K562 (cell line): ENCODE measurements around the gene CCDC175. TPM values are rescaled to one million over a fixed set of nuclear protein-coding genes. Genes with fewer than 3 reads are reported as not detected.
A peak's percentile ranks its signal among the peaks of the same experiment; 100 is the strongest.

Source experiments
- BHLHE40 ChIP-seq: IDR thresholded peaks from 2 replicates; pipeline ENCODE4 v1.6.1; 2011; ENCODE audit warnings: low read length, improper control_type of control experiment
- CBFA2T2 ChIP-seq: fragments of 450-650 bp; conservative IDR thresholded peaks from 2 replicates; pipeline ENCODE4 v1.6.1; 2017; ENCODE audit warnings: mild to moderate bottlenecking
- CTBP1 ChIP-seq: fragments of 450-650 bp; IDR thresholded peaks from 2 replicates; pipeline ENCODE4 v1.6.1; 2016; ENCODE audit warnings: borderline replicate concordance
- HDAC2 ChIP-seq: fragments of 450-650 bp; IDR thresholded peaks from 2 replicates; pipeline ENCODE4 v1.6.1; 2016; ENCODE audit warnings: mild to moderate bottlenecking
- MAZ ChIP-seq, 2 experiments: fragments of 450-650 bp in 1 of 2; sonication (generic) in 1 of 2; formaldehyde crosslinking; IDR thresholded peaks in 1 of 2; conservative IDR thresholded peaks in 1 of 2; 2 replicates each; pipeline versions ENCODE4 v1.4.0 to v1.5.0; 2020; ENCODE audit warnings: mild to moderate bottlenecking in 1 of 2, missing genetic modification reagents in 1 of 2
- SMAD2 ChIP-seq: fragments of 150-350 bp; IDR thresholded peaks from 2 replicates; pipeline ENCODE4 v1.6.1; 2014; ENCODE audit warnings: low read depth, mild to moderate bottlenecking, low read length
- ZBTB1 ChIP-seq: sonication (generic); formaldehyde crosslinking; IDR thresholded peaks from 2 replicates; pipeline ENCODE4 v1.8.1; 2023; ENCODE audit warnings: missing genetic modification reagents, low read depth, mild to moderate bottlenecking, borderline replicate concordance
- ZNF140 ChIP-seq: fragments of 250-450 bp; sonication (Bioruptor Pico); IDR thresholded peaks from 2 replicates; pipeline ENCODE4 v1.8.0; 2021; ENCODE audit warnings: moderate library complexity, mild to moderate bottlenecking, inconsistent platforms
- ZNF583 ChIP-seq: fragments of 250-450 bp; sonication (Bioruptor Pico); IDR thresholded peaks from 2 replicates; pipeline ENCODE4 v1.4.0; 2020
- polyA plus RNA-seq, 8 experiments: library from polyadenylated mRNA; depleted of rRNA in 4 of 8; stranded (reverse) in 5 of 8; unstranded in 3 of 8; fragments of >200 nt; fragmentation: Nextera tagmentation in 2 of 8; fragmentation: Illumina TruSeq in 1 of 8; extraction: Ambion mirVana in 2 of 8; extraction: Trizol in 1 of 8; gene quantifications; 2 replicates each; pipeline versions ENCODE4 v1.2.1 to v1.2.3, GENCODE V29; 2011 to 2014; ENCODE audit warnings: inconsistent platforms in 1 of 8, missing spikeins in 1 of 8
- total RNA-seq, 7 experiments: library from RNA; depleted of rRNA in 6 of 7; stranded (reverse); fragments of >200 nt in 6 of 7; fragmentation: Illumina TruSeq in 2 of 7; extraction: Trizol in 2 of 7; gene quantifications; 2 replicates each; pipeline versions ENCODE4 v1.2.1 to v1.2.3, GENCODE V29; 2011 to 2021; ENCODE audit warnings: low replicate concordance in 1 of 7
- TF ChIP-seq, protein P1 (sequence below): fragments of 450-650 bp; IDR thresholded peaks from 2 replicates; pipeline ENCODE4 v1.6.1; 2016; ENCODE audit warnings: mild to moderate bottlenecking, moderate library complexity
- TF ChIP-seq, protein P2 (sequence below): fragments of 450-650 bp; IDR thresholded peaks from 2 replicates; pipeline ENCODE4 v1.6.1; 2018; ENCODE audit not compliant: partially characterized antibody

The CCDC175 gene
- total and polyA plus RNA-seq, 9 of the 15 experiments (the other 6 are each of a cell fraction or from before 2014, with no cell fraction given), result not detected

DNA sequence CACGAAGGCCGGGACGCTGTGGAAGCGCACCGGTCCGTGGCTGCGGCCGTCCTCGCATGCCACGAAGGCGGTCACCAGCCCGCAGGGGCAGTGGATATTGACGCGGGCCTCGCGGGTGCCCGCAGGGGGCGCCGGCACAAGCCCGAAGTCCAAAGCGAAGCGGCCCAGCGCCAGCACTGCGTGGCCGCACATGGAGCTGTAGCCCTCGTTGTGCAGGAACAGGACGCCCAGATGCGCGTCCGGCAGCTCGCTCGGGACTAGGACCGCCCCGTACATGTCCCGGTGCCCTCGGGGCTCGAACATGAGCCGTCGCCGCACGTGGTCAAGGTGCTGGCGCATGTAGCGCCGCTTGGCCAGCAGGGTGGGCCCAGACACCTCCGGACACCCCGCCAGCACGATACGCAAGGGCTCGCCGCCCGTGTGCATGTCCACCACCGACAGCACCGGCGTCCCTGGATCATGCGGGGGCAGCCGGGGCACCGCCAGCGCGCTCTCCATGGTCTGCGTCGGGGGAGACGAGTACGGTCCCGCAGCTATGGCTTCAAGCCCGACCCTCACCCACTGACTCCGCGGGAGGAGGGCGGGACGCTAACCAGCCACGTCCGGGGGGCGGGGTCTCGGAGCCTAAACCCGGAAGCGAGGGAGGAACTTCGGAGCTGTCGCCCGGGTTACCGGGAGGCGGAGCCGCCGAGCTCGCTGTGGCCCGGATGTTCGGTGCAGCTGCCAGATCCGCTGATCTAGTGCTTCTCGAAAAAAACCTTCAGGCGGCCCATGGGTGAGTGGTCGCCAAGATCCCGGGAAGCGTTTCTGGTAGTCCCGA, 92.6 kb downstream of the CCDC175 start, which contains the start of the genes JKAMP and L3HYPDH (continued):
- TF ChIP-seq SMAD2 (no peak), MAZ (CRISPR knock-in tag; conservative IDR thresholded peaks at IDR 0.05 in 1 of 2, IDR thresholded peaks at IDR 0.05 in 1 of 2) (peak in 1 of 2 experiments; percentile 71; a peak in 2 of 4 replicates), ZNF583 (CRISPR knock-in tag) (no peak), ZNF140 (CRISPR knock-in tag) (no peak), CTBP1 (peak; percentile 48; the same call in 1 of the 2 replicates), CBFA2T2 (no peak), HDAC2 (peak; percentile 23; the same call in 1 of the 2 replicates), BHLHE40 (0 out of 2 replicates have a peak, but pooled peaks have one; percentile 9), ZBTB1 (CRISPR knock-in tag) (peak; percentile 87; the same call in 1 of the 2 replicates)
- TF ChIP-seq, protein P1, sequence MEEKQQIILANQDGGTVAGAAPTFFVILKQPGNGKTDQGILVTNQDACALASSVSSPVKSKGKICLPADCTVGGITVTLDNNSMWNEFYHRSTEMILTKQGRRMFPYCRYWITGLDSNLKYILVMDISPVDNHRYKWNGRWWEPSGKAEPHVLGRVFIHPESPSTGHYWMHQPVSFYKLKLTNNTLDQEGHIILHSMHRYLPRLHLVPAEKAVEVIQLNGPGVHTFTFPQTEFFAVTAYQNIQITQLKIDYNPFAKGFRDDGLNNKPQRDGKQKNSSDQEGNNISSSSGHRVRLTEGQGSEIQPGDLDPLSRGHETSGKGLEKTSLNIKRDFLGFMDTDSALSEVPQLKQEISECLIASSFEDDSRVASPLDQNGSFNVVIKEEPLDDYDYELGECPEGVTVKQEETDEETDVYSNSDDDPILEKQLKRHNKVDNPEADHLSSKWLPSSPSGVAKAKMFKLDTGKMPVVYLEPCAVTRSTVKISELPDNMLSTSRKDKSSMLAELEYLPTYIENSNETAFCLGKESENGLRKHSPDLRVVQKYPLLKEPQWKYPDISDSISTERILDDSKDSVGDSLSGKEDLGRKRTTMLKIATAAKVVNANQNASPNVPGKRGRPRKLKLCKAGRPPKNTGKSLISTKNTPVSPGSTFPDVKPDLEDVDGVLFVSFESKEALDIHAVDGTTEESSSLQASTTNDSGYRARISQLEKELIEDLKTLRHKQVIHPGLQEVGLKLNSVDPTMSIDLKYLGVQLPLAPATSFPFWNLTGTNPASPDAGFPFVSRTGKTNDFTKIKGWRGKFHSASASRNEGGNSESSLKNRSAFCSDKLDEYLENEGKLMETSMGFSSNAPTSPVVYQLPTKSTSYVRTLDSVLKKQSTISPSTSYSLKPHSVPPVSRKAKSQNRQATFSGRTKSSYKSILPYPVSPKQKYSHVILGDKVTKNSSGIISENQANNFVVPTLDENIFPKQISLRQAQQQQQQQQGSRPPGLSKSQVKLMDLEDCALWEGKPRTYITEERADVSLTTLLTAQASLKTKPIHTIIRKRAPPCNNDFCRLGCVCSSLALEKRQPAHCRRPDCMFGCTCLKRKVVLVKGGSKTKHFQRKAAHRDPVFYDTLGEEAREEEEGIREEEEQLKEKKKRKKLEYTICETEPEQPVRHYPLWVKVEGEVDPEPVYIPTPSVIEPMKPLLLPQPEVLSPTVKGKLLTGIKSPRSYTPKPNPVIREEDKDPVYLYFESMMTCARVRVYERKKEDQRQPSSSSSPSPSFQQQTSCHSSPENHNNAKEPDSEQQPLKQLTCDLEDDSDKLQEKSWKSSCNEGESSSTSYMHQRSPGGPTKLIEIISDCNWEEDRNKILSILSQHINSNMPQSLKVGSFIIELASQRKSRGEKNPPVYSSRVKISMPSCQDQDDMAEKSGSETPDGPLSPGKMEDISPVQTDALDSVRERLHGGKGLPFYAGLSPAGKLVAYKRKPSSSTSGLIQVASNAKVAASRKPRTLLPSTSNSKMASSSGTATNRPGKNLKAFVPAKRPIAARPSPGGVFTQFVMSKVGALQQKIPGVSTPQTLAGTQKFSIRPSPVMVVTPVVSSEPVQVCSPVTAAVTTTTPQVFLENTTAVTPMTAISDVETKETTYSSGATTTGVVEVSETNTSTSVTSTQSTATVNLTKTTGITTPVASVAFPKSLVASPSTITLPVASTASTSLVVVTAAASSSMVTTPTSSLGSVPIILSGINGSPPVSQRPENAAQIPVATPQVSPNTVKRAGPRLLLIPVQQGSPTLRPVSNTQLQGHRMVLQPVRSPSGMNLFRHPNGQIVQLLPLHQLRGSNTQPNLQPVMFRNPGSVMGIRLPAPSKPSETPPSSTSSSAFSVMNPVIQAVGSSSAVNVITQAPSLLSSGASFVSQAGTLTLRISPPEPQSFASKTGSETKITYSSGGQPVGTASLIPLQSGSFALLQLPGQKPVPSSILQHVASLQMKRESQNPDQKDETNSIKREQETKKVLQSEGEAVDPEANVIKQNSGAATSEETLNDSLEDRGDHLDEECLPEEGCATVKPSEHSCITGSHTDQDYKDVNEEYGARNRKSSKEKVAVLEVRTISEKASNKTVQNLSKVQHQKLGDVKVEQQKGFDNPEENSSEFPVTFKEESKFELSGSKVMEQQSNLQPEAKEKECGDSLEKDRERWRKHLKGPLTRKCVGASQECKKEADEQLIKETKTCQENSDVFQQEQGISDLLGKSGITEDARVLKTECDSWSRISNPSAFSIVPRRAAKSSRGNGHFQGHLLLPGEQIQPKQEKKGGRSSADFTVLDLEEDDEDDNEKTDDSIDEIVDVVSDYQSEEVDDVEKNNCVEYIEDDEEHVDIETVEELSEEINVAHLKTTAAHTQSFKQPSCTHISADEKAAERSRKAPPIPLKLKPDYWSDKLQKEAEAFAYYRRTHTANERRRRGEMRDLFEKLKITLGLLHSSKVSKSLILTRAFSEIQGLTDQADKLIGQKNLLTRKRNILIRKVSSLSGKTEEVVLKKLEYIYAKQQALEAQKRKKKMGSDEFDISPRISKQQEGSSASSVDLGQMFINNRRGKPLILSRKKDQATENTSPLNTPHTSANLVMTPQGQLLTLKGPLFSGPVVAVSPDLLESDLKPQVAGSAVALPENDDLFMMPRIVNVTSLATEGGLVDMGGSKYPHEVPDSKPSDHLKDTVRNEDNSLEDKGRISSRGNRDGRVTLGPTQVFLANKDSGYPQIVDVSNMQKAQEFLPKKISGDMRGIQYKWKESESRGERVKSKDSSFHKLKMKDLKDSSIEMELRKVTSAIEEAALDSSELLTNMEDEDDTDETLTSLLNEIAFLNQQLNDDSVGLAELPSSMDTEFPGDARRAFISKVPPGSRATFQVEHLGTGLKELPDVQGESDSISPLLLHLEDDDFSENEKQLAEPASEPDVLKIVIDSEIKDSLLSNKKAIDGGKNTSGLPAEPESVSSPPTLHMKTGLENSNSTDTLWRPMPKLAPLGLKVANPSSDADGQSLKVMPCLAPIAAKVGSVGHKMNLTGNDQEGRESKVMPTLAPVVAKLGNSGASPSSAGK, result peak; percentile 98
- TF ChIP-seq, protein P2, sequence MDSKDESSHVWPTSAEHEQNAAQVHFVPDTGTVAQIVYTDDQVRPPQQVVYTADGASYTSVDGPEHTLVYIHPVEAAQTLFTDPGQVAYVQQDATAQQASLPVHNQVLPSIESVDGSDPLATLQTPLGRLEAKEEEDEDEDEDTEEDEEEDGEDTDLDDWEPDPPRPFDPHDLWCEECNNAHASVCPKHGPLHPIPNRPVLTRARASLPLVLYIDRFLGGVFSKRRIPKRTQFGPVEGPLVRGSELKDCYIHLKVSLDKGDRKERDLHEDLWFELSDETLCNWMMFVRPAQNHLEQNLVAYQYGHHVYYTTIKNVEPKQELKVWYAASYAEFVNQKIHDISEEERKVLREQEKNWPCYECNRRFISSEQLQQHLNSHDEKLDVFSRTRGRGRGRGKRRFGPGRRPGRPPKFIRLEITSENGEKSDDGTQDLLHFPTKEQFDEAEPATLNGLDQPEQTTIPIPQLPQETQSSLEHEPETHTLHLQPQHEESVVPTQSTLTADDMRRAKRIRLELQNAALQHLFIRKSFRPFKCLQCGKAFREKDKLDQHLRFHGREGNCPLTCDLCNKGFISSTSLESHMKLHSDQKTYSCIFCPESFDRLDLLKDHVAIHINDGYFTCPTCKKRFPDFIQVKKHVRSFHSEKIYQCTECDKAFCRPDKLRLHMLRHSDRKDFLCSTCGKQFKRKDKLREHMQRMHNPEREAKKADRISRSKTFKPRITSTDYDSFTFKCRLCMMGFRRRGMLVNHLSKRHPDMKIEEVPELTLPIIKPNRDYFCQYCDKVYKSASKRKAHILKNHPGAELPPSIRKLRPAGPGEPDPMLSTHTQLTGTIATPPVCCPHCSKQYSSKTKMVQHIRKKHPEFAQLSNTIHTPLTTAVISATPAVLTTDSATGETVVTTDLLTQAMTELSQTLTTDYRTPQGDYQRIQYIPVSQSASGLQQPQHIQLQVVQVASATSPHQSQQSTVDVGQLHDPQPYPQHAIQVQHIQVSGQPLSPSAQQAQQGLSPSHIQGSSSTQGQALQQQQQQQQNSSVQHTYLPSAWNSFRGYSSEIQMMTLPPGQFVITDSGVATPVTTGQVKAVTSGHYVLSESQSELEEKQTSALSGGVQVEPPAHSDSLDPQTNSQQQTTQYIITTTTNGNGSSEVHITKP, result no peak
